HepG2 (cell line): ENCODE results near the gene MED22. TPM values are rescaled to one million over a fixed set of nuclear protein-coding genes. Genes with fewer than 3 reads are reported as not detected.
A peak's percentile ranks its signal among the peaks of the same experiment; 100 is the strongest.

ENCODE experiments used
- CBFB ChIP-seq: sonication (generic); formaldehyde crosslinking; IDR thresholded peaks from 2 replicates; pipeline ENCODE4 v1.4.0; 2020; ENCODE audit warnings: missing genetic modification reagents
- CC2D1A ChIP-seq: sonication (generic); formaldehyde crosslinking; IDR thresholded peaks from 2 replicates; pipeline ENCODE4 v1.8.1; 2023; ENCODE audit warnings: mild to moderate bottlenecking, missing genetic modification reagents
- CREB1 ChIP-seq, 2 experiments: fragments of 450-650 bp in 1 of 2; IDR thresholded peaks; 2 replicates each; pipeline ENCODE4 v1.6.1; 2016 to 2017; ENCODE audit warnings: control low read depth in 1 of 2, mild to moderate bottlenecking in 1 of 2, missing compliant biosample characterization in 1 of 2, missing genetic modification characterization in 1 of 2
- ELF1 ChIP-seq: sonication (generic); formaldehyde crosslinking; IDR thresholded peaks from 2 replicates; pipeline ENCODE4 v1.4.0; 2020; ENCODE audit warnings: missing genetic modification reagents
- IRX3 ChIP-seq: sonication (generic); formaldehyde crosslinking; IDR thresholded peaks from 2 replicates; pipeline ENCODE4 v1.8.1; 2023; ENCODE audit warnings: mild to moderate bottlenecking, low read depth, missing genetic modification reagents, borderline replicate concordance
- NBN ChIP-seq: fragments of 450-650 bp; conservative IDR thresholded peaks from 2 replicates; pipeline ENCODE4 v1.6.1; 2017
- POLR2AphosphoS2 ChIP-seq: IDR thresholded peaks from 2 replicates; pipeline ENCODE4 v1.6.1; 2011; ENCODE audit warnings: low read depth, low read length, improper control_type of control experiment
- ZNF263 ChIP-seq: sonication (generic); formaldehyde crosslinking; IDR thresholded peaks from 2 replicates; pipeline ENCODE4 v1.4.0; 2020; ENCODE audit warnings: missing genetic modification reagents
- ZNF274 ChIP-seq: sonication (generic); formaldehyde crosslinking; IDR thresholded peaks from 2 replicates; pipeline ENCODE4 v1.5.1; 2020; ENCODE audit warnings: mild to moderate bottlenecking, missing genetic modification reagents
- ZNF282 ChIP-seq: fragments of 450-650 bp; IDR thresholded peaks from 2 replicates; pipeline ENCODE4 v1.6.1; 2018; ENCODE audit not compliant: partially characterized antibody
- ZNF556 ChIP-seq: sonication (generic); formaldehyde crosslinking; IDR thresholded peaks from 2 replicates; pipeline ENCODE4 v1.4.0; 2020; ENCODE audit warnings: mild to moderate bottlenecking, missing genetic modification reagents, borderline replicate concordance
- ZNF558 ChIP-seq: sonication (generic); formaldehyde crosslinking; IDR thresholded peaks from 2 replicates; pipeline ENCODE4 v1.9.0; 2022; ENCODE audit warnings: mild to moderate bottlenecking, missing genetic modification reagents, borderline replicate concordance
- ZNF607 ChIP-seq: sonication (generic); formaldehyde crosslinking; IDR thresholded peaks from 2 replicates; pipeline ENCODE4 v1.5.1; 2020; ENCODE audit warnings: missing genetic modification reagents, mild to moderate bottlenecking, borderline replicate concordance
- polyA plus RNA-seq, 8 experiments: library from polyadenylated mRNA; depleted of rRNA in 3 of 8; stranded (reverse) in 7 of 8; unstranded in 1 of 8; fragments of >200 nt; fragmentation: Illumina TruSeq in 4 of 8; extraction: Trizol in 4 of 8; gene quantifications; 2 replicates each; pipeline versions ENCODE4 v1.2.1 to v1.2.3, GENCODE V29; 2011 to 2016; ENCODE audit warnings: low read depth in 4 of 8, missing spikeins in 1 of 8, mixed read lengths in 1 of 8; ENCODE audit not compliant: insufficient read depth in 1 of 8
- total RNA-seq, 5 experiments: library from RNA; depleted of rRNA; stranded (reverse); fragments of >200 nt; fragmentation: Illumina TruSeq; extraction: Trizol; gene quantifications; 2 replicates each; pipeline ENCODE4 v1.2.3, GENCODE V29; 2016; ENCODE audit warnings: low read depth in 1 of 5
- TF ChIP-seq, protein P1 (sequence below): sonication (generic); formaldehyde crosslinking; IDR thresholded peaks from 2 replicates; pipeline ENCODE4 v1.8.1; 2023; ENCODE audit warnings: mild to moderate bottlenecking, inconsistent platforms, moderate library complexity, missing genetic modification reagents, borderline replicate concordance
- TF ChIP-seq, protein P2 (sequence below): sonication (generic); formaldehyde crosslinking; IDR thresholded peaks from 2 replicates; pipeline ENCODE4 v1.5.0; 2020; ENCODE audit warnings: mild to moderate bottlenecking, missing genetic modification reagents
- TF ChIP-seq, protein P3 (sequence below): sonication (generic); formaldehyde crosslinking; IDR thresholded peaks from 2 replicates; pipeline ENCODE4 v1.5.0; 2020; ENCODE audit warnings: missing genetic modification reagents
- TF ChIP-seq, protein P4 (sequence below): sonication (generic); formaldehyde crosslinking; IDR thresholded peaks from 2 replicates; pipeline ENCODE4 v1.4.0; 2020; ENCODE audit warnings: missing genetic modification reagents, borderline replicate concordance
- TF ChIP-seq, protein P5 (sequence below): sonication (generic); formaldehyde crosslinking; IDR thresholded peaks from 2 replicates; pipeline ENCODE4 v1.4.0; 2020; ENCODE audit warnings: mild to moderate bottlenecking, missing genetic modification reagents
- TF ChIP-seq, protein P6 (sequence below), 2 experiments: fragments of 450-650 bp in 1 of 2; sonication (generic) in 1 of 2; formaldehyde crosslinking; IDR thresholded peaks; 2 replicates each; pipeline versions ENCODE4 v1.5.0 to v1.8.0; 2020 to 2022; ENCODE audit warnings: mild to moderate bottlenecking in 1 of 2, missing genetic modification reagents in 1 of 2

Gene MED22
- total and polyA plus RNA-seq, 2 of the 13 experiments (the other 11 are each of a cell fraction or from before 2014, with no cell fraction given), result 15.8 to 22.1 TPM

DNA sequence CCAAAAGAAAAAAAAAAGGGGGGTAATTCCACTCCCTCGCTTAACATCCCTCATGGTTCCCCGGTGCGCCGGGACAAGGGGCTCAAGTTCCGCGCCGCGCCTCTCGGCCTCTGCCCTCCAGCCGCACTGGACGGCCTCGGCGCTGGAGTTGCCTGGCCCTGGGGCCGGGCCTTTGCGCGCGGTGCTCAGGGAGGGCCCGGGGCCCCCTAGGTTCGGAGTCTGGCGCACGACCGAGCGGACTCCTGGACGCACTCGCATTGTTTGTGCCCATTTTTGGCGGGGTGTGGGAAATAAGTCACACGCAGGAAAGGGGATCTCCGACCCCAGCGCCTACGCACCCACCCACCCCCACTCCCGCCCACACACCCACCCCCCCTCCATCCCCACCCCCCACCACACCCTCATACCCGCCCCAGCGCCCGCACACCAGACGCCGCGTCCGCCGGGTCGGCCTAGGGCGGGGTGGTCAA is 381 bp downstream of the MED22 start (continued):
- TF ChIP-seq, protein P1, sequence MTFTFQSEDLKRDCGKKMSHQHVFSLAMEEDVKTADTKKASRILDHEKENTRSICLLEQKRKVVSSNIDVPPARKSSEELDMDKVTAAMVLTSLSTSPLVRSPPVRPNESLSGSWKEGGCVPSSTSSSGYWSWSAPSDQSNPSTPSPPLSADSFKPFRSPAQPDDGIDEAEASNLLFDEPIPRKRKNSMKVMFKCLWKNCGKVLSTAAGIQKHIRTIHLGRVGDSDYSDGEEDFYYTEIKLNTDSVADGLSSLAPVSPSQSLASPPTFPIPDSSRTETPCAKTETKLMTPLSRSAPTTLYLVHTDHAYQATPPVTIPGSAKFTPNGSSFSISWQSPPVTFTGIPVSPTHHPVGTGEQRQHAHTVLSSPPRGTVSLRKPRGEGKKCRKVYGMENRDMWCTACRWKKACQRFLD (CRISPR knock-in tag), result no peak
- TF ChIP-seq CBFB (CRISPR knock-in tag), result no peak
- TF ChIP-seq ZNF556 (CRISPR knock-in tag), result no peak
- TF ChIP-seq, protein P2, sequence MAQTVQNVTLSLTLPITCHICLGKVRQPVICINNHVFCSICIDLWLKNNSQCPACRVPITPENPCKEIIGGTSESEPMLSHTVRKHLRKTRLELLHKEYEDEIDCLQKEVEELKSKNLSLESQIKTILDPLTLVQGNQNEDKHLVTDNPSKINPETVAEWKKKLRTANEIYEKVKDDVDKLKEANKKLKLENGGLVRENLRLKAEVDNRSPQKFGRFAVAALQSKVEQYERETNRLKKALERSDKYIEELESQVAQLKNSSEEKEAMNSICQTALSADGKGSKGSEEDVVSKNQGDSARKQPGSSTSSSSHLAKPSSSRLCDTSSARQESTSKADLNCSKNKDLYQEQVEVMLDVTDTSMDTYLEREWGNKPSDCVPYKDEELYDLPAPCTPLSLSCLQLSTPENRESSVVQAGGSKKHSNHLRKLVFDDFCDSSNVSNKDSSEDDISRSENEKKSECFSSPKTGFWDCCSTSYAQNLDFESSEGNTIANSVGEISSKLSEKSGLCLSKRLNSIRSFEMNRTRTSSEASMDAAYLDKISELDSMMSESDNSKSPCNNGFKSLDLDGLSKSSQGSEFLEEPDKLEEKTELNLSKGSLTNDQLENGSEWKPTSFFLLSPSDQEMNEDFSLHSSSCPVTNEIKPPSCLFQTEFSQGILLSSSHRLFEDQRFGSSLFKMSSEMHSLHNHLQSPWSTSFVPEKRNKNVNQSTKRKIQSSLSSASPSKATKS, result 0 out of 2 replicates have a peak, but pooled peaks have one; percentile 4
- no peak for TF ChIP-seq ZNF558 (CRISPR knock-in tag)
- no peak for TF ChIP-seq CREB1 (IDR thresholded peaks at IDR 0.05)
- no peak for TF ChIP-seq CREB1 (CRISPR knock-in tag; IDR thresholded peaks at IDR 0.05)
- TF ChIP-seq POLR2AphosphoS2, result no peak
- TF ChIP-seq ZNF274 (CRISPR knock-in tag), result no peak
- TF ChIP-seq, protein P3, sequence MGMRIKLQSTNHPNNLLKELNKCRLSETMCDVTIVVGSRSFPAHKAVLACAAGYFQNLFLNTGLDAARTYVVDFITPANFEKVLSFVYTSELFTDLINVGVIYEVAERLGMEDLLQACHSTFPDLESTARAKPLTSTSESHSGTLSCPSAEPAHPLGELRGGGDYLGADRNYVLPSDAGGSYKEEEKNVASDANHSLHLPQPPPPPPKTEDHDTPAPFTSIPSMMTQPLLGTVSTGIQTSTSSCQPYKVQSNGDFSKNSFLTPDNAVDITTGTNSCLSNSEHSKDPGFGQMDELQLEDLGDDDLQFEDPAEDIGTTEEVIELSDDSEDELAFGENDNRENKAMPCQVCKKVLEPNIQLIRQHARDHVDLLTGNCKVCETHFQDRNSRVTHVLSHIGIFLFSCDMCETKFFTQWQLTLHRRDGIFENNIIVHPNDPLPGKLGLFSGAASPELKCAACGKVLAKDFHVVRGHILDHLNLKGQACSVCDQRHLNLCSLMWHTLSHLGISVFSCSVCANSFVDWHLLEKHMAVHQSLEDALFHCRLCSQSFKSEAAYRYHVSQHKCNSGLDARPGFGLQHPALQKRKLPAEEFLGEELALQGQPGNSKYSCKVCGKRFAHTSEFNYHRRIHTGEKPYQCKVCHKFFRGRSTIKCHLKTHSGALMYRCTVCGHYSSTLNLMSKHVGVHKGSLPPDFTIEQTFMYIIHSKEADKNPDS, result no peak
- no peak for TF ChIP-seq CC2D1A
- no peak for TF ChIP-seq NBN
- TF ChIP-seq ZNF263, result no peak
- no peak for TF ChIP-seq ZNF607 (CRISPR knock-in tag)
- no peak for TF ChIP-seq IRX3 (CRISPR knock-in tag)
- TF ChIP-seq, protein P4, sequence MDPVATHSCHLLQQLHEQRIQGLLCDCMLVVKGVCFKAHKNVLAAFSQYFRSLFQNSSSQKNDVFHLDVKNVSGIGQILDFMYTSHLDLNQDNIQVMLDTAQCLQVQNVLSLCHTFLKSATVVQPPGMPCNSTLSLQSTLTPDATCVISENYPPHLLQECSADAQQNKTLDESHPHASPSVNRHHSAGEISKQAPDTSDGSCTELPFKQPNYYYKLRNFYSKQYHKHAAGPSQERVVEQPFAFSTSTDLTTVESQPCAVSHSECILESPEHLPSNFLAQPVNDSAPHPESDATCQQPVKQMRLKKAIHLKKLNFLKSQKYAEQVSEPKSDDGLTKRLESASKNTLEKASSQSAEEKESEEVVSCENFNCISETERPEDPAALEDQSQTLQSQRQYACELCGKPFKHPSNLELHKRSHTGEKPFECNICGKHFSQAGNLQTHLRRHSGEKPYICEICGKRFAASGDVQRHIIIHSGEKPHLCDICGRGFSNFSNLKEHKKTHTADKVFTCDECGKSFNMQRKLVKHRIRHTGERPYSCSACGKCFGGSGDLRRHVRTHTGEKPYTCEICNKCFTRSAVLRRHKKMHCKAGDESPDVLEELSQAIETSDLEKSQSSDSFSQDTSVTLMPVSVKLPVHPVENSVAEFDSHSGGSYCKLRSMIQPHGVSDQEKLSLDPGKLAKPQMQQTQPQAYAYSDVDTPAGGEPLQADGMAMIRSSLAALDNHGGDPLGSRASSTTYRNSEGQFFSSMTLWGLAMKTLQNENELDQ (CRISPR knock-in tag), result no peak
- no peak for TF ChIP-seq ZNF282
- TF ChIP-seq, protein P5, sequence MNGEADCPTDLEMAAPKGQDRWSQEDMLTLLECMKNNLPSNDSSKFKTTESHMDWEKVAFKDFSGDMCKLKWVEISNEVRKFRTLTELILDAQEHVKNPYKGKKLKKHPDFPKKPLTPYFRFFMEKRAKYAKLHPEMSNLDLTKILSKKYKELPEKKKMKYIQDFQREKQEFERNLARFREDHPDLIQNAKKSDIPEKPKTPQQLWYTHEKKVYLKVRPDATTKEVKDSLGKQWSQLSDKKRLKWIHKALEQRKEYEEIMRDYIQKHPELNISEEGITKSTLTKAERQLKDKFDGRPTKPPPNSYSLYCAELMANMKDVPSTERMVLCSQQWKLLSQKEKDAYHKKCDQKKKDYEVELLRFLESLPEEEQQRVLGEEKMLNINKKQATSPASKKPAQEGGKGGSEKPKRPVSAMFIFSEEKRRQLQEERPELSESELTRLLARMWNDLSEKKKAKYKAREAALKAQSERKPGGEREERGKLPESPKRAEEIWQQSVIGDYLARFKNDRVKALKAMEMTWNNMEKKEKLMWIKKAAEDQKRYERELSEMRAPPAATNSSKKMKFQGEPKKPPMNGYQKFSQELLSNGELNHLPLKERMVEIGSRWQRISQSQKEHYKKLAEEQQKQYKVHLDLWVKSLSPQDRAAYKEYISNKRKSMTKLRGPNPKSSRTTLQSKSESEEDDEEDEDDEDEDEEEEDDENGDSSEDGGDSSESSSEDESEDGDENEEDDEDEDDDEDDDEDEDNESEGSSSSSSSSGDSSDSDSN (CRISPR knock-in tag), result no peak
- TF ChIP-seq, protein P6, sequence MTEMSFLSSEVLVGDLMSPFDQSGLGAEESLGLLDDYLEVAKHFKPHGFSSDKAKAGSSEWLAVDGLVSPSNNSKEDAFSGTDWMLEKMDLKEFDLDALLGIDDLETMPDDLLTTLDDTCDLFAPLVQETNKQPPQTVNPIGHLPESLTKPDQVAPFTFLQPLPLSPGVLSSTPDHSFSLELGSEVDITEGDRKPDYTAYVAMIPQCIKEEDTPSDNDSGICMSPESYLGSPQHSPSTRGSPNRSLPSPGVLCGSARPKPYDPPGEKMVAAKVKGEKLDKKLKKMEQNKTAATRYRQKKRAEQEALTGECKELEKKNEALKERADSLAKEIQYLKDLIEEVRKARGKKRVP (CRISPR knock-in tag; IDR thresholded peaks at IDR 0.05), result no peak
- no peak for TF ChIP-seq ELF1
